HG03039 (cell line): ENCODE data around the gene CIAO3.
"Not testable (repeated sequence)": the region's sequence is repeated elsewhere in the genome, so short reads cannot be mapped to it uniquely, and the experiment has no call there.

Source experiments
- ATAC-seq: cut with Tn5 transposase; IDR thresholded peaks from one replicate; pipeline ENCODE4 v1.9.1; 2021; ENCODE audit warnings: mild to moderate bottlenecking, moderate library complexity; ENCODE audit not compliant: unreplicated experiment

CIAO3 gene

DNA sequence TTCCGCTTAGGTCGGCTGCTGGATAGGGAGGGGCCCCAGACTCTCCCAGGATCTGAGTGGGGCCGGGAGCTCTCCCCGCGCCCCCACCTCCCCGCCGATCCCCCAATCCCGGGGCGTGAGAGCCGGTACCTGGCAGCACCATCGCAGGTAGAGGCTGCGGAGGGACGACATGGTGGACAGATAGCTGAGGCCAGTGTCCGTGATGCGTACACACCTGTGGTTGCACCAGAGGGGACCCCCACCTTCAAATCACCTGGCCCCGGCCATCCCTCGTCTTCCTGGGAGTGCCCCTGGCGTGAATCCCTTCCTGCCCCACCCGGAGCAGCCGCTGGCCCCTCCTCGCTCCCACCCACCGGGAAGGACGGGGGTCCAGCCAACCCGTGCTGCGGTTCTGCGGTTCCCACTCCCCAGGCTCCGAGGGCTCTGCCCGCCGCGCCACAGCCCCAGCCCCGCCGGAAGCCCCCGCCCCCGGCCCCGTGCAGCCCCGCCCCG is 45.9 kb downstream of the CIAO3 start:
- no peak for ATAC-seq

DNA sequence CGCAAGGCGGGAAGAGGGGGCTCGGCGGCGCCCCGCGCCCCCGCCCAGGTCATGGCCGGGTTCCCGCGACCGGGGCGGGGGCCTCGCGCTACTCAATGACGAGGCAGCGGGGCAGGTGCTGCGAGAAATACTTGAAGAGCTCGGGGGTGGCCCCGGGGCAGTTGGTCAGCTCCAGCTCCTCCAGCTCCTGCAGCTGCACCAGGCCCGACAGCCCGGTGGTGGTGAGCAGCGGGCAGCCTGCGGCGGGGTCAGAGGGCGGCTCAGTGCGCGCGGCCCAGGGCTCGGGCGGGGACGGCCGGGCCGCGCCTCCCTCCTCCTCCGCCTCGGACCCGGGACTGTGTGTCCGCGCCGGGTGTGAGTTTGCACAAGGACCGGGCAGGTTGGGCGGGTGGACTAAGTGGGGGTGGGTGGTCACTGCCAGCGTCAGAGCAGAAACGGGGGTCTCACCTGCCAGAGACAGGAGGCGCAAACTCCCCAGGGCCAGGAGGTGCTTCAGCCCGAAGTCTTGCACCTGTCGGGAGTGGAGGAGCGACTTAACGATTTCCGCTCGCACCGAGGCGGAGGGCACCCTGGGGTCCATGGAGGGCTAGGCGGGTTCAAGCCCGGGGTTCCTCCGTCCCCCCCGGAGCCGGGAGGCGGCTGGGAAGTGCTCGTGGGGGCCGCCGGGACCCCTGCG is 46.5 kb downstream of the CIAO3 start:
- ATAC-seq = no peak

DNA sequence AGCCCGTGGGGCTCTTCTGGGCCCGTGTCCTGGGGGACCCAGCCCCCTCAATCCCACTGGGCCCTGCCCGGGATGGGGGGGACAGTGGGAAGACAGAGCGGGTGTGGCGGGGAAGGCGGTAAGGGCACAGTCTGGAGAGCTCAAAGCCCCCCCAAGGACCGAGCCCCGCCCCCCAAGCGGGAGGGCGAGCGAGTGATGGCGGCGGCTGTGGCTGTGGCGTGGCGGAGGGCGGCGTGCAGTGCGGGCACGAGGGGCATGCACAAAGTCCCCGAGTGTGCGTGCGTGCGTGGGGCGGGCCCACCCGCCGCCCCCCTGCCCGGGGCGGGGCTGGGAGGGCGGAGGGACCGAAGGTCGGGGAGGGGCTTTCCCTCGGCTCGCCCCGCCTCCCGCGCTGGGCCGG is 47.0 kb downstream of the CIAO3 start:
- no peak for ATAC-seq

DNA sequence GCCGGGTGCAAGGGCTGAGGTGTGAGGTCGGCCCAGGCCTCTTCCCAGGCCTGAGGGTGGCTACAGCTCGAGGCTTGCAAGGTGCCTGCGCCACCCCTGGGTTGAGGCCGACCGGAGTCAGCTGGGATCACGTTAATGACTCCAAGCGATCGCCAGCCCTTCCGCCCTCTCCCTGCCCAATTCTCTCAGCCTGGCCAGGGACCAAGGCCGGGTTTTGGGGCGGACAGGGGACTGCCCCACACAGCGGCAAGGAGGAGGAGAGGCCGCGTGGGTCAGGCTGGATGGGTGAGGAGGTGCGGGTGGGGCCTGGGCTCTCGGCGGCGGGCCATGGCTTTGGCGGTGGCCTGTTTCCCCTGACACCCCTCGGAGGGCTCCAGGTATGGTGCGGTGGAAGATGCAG is 47.4 kb downstream of the CIAO3 start:
- no peak for ATAC-seq

DNA sequence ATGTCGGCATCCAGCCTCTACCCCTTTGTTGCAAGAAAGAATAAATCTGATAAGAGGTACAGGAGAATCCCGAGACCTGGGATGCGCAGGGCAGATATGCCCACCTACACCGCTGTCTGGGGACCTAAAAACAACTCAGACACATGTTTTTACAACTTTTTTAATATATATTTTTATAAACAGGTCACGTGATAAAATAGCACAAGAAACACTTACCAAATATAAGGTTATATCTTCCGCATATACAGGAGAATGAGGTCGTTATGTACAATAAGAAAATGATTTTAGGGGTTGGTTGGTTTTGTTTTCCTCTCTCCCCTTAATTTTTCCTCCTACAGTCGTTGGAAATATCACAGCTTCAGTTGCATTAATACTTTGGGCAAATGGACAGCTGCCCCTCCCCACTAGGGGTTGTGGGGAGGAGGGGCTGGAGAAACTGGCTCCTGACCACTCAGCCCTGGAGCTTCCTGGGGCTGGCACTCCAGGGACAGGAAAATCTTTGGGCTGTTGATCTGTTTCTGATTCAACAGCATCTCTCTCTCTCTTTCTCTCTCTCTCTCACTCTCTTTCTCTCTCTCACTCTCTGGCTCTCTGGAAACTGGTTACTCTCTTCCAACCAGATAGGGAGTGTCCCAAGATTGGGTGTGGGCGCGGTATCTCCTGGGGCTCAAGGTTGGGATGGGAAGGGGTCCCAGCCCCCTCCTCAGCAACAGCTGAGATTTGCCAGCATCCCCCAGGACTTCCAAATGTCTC is 48.3 kb downstream of the CIAO3 start:
- ATAC-seq = no peak

DNA sequence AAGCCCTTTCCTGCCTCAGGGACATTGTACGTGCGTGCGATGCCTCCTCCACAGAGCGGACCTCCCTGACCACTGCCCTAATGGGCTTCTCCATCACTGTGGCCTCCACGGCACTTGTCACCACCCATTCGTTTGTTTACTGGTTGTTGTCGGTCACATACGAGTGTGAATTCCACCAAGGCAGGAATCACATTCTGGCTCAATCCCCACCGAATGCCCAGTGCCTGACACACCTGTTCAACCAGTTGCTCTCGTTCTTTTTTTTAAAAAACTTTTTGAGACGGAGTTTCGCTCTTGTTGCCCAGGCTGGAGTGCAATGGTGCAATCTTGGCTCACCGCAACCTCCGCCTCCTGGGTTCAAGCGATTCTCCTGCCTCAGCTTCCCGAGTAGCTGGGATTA is 49.6 kb downstream of the CIAO3 start:
- not testable (repeated sequence) for ATAC-seq

DNA sequence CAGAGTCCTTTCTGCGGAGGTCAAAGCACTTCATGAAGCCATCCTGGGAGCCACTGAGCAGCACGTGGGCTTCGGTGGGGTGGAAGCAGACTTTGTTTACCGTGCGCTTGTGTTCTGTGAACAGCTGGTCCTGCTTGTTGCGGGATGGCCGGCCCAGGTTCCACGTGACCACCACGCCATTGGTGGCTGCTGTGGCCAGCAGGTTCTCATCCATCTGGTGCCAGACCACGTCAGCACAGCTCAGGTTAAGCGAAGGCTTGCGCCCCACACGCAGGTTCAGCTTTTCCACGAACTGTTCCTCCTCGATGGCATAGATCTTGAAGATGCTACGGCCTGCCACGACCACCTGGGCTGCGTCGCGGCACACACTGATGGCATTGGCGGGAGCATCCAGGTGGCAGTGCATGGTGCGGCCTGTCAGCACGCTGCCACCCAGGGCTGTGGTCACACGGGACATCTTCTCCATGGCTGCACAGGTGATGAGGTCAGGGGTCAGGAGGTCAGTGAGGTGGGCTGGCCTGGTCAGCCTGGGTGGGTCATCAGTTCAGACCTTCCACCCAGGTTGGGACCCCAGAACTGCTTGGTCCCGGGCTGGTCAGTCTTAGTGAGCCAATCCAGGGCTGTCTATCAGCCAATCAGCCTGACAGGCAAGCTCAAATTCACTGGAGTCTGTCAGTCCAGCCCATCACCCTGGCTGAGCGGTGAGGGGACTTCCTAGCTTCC is 51.5 kb downstream of the CIAO3 start:
- ATAC-seq = no peak

DNA sequence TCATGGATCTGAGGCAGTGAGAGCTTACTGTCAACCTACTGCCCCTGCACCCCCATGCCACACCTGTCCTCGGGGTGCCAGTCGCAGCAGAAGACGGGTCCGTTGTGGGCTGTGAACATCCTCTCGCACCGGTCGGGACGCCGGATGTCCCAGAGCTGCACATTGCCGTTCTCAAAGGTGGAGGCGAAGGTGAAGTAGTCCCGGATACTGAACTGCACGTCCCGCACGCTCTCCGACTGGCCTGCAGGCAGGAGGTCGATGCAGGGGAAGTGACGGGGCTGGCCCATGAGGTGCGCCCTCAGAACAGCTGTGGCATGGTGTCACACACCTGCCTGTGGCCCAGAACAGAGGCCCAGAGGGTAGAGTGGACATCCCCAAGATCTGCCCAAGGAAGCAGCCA is 53.3 kb downstream of the CIAO3 start:
- no peak for ATAC-seq

DNA sequence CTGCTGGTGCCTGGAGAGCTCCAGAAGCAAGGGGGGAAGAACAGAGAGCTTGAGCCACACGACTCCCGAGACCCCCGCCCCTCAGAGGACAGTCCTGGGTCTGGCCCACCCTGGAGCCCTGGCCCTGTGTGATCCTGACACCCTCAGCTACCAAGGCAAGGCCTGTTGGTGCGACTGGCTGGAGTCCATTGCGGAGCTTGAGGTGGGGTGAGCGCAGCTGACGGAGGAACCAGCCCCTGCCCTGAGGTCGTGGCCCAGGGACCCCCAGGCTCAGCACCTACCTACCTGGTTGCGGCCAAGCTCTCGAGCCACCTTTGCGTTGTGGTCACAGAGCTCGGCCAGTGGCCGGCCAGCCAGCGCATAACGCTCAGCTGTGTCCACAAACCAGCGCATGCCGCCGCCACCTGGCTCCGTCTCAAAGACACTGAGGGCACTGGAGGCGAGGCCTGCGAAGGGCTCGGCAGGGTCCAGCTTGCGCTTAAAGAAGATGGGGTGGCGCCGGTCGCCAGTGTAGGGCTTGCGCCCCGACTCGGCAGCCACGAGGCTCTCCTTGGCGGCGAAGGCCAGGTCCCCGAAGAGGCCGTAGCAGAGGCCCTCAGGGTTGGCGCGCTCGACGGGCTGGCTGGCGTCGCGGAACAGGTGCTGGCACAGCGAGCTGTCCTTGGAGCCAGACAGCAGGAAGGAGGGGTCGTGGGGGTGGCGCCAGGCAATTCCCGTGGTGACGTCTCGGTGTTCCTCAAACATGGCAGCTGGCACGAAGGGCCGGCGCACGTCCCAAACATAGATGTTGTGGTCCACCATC is 54.1 kb downstream of the CIAO3 start:
- ATAC-seq = no peak

DNA sequence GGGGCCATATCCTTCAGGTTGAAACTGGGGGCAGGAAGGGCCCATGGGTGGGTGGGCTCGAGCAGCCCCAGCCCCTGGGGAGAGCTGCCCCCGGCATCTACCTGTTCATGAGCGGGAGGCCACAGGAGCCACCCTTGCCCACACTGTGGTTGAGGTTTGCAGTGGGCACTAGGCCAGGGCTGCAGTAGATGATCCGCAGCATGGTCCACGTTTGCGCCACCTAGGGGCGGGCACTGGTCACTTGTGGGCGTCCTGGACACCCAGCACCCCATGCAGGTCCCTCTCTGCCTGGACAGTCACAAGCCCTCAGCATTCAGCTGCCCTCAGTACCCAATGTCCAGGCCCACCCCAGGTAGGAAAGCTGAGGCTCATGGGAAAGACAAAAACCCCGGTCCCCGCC is 54.8 kb downstream of the CIAO3 start:
- no peak for ATAC-seq

DNA sequence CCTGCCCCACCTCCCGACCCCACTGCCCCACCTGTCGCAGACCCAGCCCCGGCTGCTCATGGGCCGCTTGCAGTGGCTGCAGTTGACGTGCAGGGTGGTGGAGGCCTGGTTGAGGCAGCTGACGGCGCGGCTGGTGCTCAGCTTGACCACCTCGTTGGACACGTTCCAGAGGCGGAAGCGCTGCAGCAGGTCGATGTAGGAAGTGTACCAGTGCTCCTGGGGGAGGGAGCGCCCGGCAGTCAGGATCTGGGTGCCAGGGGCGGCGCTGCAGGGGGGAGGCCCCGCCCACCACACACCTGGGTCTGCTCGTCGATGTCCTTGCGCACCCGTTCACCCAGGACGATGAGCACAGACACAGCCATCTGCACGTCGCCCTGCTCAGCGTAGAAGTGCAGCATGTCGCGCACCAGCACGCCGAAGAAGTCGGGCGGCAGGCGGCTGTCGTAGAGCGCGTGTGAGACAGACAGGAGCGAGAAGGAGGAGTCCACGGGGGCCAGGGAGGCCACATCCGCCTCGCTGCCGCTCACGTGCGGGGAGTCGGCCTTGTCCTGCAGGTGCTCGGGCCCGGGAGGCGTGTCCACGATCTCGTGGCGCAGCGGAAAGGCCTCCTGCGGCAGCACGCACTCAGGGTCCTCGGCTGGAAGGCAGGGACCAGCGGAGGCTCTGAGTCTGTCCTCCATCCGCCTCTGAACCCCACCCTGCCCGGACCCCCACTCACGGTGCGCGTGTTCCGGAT is 55.7 kb downstream of the CIAO3 start:
- no peak for ATAC-seq

DNA sequence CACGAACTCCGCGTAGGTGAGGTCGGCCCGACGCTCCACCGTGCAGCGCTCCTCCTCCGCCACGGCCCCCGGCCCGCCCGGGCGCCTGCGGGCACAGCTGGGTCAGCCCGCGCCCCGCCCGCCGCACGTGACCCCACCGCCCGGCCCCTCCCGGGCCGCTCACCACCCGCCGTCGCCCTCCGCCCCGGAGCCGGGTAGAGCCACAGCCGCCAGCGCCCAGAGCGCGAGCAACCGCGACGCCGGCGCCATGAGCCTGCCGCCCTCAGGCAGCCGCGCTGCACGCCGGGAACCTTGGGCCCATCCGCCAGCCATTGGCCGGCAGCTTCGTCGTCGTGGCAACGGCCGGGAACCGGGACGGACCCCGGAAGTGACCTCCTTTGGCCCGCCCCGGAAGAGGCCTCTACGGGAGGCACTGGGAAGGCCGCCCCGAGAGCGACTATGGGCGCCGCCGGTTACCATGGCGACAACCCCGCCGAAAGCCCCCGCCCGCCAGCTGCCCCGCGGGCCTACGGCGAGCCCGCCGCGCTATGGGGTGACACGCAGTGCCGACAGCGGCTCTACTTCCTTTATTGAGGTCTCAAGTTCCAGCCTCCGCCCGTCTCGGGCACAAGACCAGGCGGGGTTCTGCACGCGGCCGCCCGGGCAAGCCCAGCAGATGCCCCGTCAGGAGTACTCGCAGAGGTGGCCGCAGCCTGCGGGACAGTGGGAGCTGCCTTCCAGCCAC is 56.6 kb downstream of the CIAO3 start, which contains the start of gene JMJD8:
TSS of gene JMJD8 (minus strand) at position 264 of the 724 bp plus-strand sequence. CDS start at position 249, 15 bp downstream.
- peak; percentile 51 for ATAC-seq

DNA sequence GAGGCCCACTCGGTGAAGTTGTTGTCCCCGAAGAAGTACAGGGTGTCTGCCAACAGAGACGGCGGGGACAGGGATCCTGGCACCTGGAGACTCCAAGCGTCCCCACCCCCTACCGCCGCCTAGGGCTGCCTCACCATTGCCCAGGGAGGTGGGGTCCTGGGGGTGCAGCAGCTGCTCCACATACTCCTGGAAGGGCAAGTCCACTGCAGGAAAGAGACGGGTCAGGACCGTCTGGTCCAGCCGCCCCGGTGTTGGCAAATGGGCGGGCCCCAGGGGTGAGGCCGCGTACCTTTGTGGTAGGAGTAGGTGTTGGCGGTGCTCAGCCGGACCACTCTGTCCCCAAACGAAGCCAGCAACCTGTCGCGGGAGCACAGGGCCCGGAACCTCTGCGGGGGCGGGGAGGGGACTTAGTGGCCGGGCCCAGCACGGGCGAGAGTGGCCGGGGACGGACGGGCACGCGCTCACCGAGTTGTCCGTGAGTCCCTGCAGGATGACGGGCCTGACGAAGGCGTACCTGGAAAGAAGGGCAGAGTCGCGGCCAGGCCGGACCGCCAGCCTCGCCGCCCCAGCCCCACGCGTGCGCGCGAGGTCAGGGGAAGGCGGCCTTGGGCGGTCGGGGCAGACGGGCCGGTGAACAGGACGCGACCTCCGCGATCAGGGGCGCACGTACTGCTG is 57.3 kb downstream of the CIAO3 start:
- ATAC-seq = peak; percentile 1

DNA sequence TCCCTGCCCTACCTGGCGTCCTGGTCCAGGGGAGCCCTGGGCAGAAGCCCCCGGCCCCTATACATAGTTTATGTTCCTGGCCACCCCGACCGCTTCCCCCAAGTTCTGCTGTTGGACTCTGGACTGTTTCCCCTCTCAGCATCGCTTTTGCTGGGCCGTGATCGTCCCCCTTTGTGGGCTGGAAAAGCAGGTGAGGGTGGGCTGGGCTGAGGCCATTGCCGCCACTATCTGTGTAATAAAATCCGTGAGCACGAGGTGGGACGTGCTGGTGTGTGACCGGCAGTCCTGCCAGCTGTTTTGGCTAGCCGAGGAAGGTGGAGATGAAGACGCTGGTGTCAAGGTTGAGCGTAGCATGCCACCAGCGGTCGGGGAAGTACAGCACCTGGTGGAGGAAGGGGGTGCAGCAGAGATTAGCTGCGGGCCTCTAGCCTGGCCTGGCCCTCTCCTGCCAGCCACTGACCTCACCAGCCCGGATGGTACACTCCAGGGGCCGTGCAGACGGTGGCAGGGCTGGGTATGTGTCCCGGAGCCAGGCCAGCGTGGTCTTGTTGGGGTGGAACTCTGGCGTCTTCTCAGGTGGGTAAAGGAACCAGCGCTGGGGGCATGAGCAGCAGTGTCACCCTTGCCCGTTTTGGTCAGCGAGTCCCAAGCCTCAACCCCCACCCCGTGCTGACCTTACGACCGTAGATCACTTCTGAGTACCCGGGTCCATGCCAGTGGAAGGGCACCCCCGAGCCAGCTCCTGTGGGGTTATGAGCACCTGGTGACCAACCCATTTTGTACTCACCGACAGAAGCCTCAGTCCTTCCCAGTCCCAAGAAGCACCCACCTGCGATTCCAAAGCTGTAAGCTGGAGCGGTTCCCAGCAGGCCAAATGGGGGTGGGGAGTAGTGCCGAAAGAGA is 58.1 kb downstream of the CIAO3 start:
- ATAC-seq = no peak

DNA sequence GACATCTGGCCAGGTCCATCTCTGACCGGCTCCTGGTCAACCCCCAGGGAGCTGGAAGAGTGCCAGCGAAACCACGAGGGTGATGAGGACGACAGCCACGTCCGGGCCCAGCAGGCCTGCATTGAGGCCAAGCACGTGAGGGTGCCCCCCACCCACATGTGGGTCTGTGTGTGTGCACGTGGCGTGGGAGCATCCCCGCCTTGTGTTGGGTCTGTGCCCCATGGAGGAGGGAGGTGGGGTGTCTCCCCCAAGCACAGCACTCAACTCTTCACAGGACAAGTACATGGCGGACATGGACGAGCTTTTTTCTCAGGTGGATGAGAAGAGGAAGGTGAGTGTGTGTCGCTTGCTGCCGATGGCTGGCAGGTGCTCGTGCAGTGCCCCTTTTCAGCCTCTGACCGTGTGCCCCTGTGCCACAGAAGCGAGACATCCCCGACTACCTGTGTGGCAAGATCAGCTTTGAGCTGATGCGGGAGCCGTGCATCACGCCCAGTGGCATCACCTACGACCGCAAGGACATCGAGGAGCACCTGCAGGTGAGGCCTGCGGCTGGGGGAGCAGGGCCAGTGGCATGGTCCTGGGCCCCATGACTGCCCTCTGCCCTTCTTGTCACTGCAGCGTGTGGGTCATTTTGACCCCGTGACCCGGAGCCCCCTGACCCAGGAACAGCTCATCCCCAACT is 58.9 kb downstream of the CIAO3 start:
- ATAC-seq = no peak

DNA sequence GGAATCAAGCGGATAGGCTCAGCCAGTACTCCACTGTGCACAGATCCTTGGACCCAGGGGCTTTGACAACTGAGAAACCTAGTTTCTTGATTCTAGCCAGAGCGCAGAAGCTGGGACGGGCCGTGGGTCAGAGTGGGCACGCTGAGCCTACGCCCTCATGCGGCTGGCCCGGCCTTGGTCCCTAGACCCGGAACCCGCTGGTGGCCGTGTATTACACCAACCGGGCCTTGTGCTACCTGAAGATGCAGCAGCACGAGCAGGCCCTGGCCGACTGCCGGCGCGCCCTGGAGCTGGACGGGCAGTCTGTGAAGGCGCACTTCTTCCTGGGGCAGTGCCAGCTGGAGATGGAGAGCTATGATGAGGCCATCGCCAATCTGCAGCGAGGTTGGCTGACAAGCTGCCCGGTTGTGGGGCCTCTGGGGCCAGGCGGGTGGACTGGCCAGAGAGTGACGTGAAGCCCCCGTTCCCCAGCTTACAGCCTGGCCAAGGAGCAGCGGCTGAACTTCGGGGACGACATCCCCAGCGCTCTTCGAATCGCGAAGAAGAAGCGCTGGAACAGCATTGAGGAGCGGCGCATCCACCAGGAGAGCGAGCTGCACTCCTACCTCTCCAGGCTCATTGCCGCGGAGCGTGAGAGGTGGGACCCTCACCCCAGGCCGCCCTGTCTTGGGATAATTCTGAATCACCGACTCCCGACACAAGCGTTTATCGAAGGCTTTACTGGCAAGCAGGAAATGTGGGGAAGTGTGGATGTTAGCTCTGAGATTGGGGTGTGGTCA is 59.6 kb downstream of the CIAO3 start:
- ATAC-seq = no peak

DNA sequence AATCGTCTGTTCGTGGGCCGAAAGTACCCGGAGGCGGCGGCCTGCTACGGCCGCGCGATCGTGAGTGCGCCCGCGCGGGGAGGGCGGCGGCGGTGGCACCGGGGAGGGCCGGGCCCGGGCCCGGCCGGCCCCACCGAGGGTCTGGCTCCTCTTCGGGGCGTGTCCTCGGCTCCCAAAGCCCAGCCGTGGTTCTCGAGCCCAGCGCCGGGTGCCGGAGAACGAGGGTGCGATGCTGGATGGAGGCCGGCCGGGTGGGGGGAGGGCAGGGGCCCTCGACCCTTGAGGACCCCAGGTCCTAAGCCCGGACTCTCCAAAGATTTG is 60.2 kb downstream of the CIAO3 start:
- ATAC-seq = no peak
